ENCODE measurements around the gene SLC22A3. TPM values are rescaled to one million over a fixed set of nuclear protein-coding genes. Genes with fewer than 3 reads are reported as not detected.

Gene SLC22A3
- total RNA-seq, 1 experiment from 2014 or later: 0.07 TPM

GRCh38 chr6:160328447-160328846 is 19.7 kb upstream of the SLC22A3 start:
- H3K9ac ChIP-seq (ENCODE audit: low read length): no peak overlapping the region
- H3K27me3 ChIP-seq (ENCODE audit: insufficient read depth, low read length): peaks cover 8% of the 10 kb centered on the region
- ATAC-seq: no peak
- POLR2A ChIA-PET: no interaction called here
- no peaks in the 10 kb centered on the region for H3K36me3 ChIP-seq (ENCODE audit: control insufficient read depth in 1 of 2, insufficient read depth in 2 of 2, low read length in 2 of 2)
- no peaks in the 10 kb centered on the region for H3K79me2 ChIP-seq (ENCODE audit: insufficient read depth, low read length)
- no peaks in the 10 kb centered on the region for H3K9me3 ChIP-seq (ENCODE audit: control insufficient read depth in 1 of 2, insufficient read depth in 1 of 2, low read depth in 1 of 2, low read length in 2 of 2)
- H3K27ac ChIP-seq (ENCODE audit: low read depth, low read length): no peak overlapping the region
- TF ChIP-seq RAD21 (IDR thresholded peaks at IDR 0.05; ENCODE audit: low read depth) (no peak), ZNF274 (IDR thresholded peaks at IDR 0.05; ENCODE audit: low read depth, low read length) (no peak), SRF (IDR thresholded peaks at IDR 0.05; ENCODE audit: low read depth) (no peak), TCF7L2 (IDR thresholded peaks at IDR 0.05; ENCODE audit: borderline replicate concordance, extremely low read depth, insufficient read depth, insufficient read length) (no peak), EZH2phosphoT487 (IDR thresholded peaks at IDR 0.05; ENCODE audit: borderline replicate concordance) (no peak), ZFX (IDR thresholded peaks at IDR 0.05) (no peak), FOSL1 (IDR thresholded peaks at IDR 0.05; ENCODE audit: low read depth) (no peak), CEBPB (IDR thresholded peaks at IDR 0.05; ENCODE audit: low read depth) (no peak), YY1 (IDR thresholded peaks at IDR 0.05; ENCODE audit: extremely low read depth, insufficient replicate concordance, low read depth, low read length) (no peak), ATF3 (IDR thresholded peaks at IDR 0.05) (no peak), JUND (IDR thresholded peaks at IDR 0.05) (no peak), CBX3 (IDR thresholded peaks at IDR 0.05; ENCODE audit: low read depth) (no peak), REST (IDR thresholded peaks at IDR 0.05; ENCODE audit: low read depth) (no peak), MAX (IDR thresholded peaks at IDR 0.05) (no peak)
- H3K4me3 ChIP-seq (replicated peaks in 1 of 2; ENCODE audit: low read depth in 1 of 2, low read length in 2 of 2): no peak overlapping the region
- CTCF ChIA-PET: no interaction called here
- no peaks in the 10 kb centered on the region for H3K4me1 ChIP-seq (ENCODE audit: control insufficient read depth in 1 of 2, insufficient read depth in 2 of 2, low read length in 2 of 2)
- BruUV-seq (replicated peaks): no TSS peak
- no peaks in the 10 kb centered on the region for H3K9me2 ChIP-seq (ENCODE audit: insufficient read depth)
- H4K20me1 ChIP-seq (ENCODE audit: insufficient read depth): no peaks in the 10 kb centered on the region
- no peak for DNase-seq (ENCODE audit: low read depth, low spot score)
- no peak overlapping the region for H3K4me2 ChIP-seq (ENCODE audit: low read length)
- intact Hi-C loops (cut with micrococcal nuclease): no loop called here
- H2AFZ ChIP-seq (ENCODE audit: low read depth, low read length, poor library complexity, severe bottlenecking): no peak overlapping the region
- RAD21 ChIA-PET (ENCODE audit: low non-redundant PET in 1 of 2, low total read pairs in 2 of 2, uncharacterized antibody in 2 of 2, unreplicated experiment in 2 of 2): no interaction called here
